ENCODE measurements around the gene ATP4B. TPM values are rescaled to one million over a fixed set of nuclear protein-coding genes. Genes with fewer than 3 reads are reported as not detected.

Gene ATP4B
- polyA plus RNA-seq, 1 donor (not counting 4 experiments of a cell fraction or from before 2014, with no cell fraction given) = not detected

GRCh38 chr13:113631341-113632095, 26.5 kb downstream of the ATP4B start:
- dilution Hi-C loops (cut with MboI; ENCODE audit: extremely low pct_ligation_motif_present, low sequenced_read_pairs) = no loop called here
- H3K9me1 ChIP-seq (ENCODE audit: control insufficient read depth, extremely low read depth, insufficient read depth, low read length) = no peaks in the 10 kb centered on the region
- TF ChIP-seq EZH2 (IDR thresholded peaks at IDR 0.05; ENCODE audit: low read length) (no peak), CTCF (optimal IDR thresholded peaks at IDR 0.05 in 1 of 3, IDR thresholded peaks at IDR 0.05 in 1 of 3, conservative IDR thresholded peaks at IDR 0.05 in 1 of 3; ENCODE audit: extremely low read depth in 1 of 3, insufficient read depth in 2 of 3, low read length in 3 of 3) (no peak)
- H3K79me2 ChIP-seq (ENCODE audit: control insufficient read depth, insufficient read depth, low read length) = peaks cover 48% of the 10 kb centered on the region
- H3K36me3 ChIP-seq (ENCODE audit: control insufficient read depth in 2 of 2, extremely low read depth in 1 of 2, insufficient read depth in 2 of 2, low read length in 2 of 2) = peaks cover 54 to 55% of the 10 kb centered on the region in 2 experiments
- H4K20me1 ChIP-seq (ENCODE audit: control insufficient read depth, extremely low read depth, insufficient read depth, low read length) = peaks cover 6% of the 10 kb centered on the region
- H3K9ac ChIP-seq (ENCODE audit: control insufficient read depth, extremely low read depth, insufficient read depth, low read length) = no peak overlapping the region
- no peak overlapping the region for H3K4me3 ChIP-seq (ENCODE audit: control insufficient read depth in 2 of 3, extremely low read depth in 1 of 3, insufficient read depth in 2 of 3, low read depth in 1 of 3, low read length in 3 of 3)
- H3K4me2 ChIP-seq (ENCODE audit: control insufficient read depth, extremely low read depth, insufficient read depth, low read depth, low read length) = no peak overlapping the region
- H3K4me1 ChIP-seq (ENCODE audit: control insufficient read depth, extremely low read depth, insufficient read depth, low read length) = no peaks in the 10 kb centered on the region
- H3K27me3 ChIP-seq (ENCODE audit: control insufficient read depth, extremely low read depth, insufficient read depth, low read length) = no peaks in the 10 kb centered on the region
- DNase-seq (ENCODE audit: low read depth, low spot score) (no peak), FAIRE-seq (no peak)
- H3K9me3 ChIP-seq (ENCODE audit: control insufficient read depth, low read depth, low read length) = no peaks in the 10 kb centered on the region
- H2AFZ ChIP-seq (ENCODE audit: control insufficient read depth, low read length) = no peak overlapping the region
- no peak overlapping the region for H3K27ac ChIP-seq (ENCODE audit: control insufficient read depth, insufficient read depth, low read length)

GRCh38 chr13:113630804-113631203, 27.2 kb downstream of the ATP4B start:
- FAIRE-seq (no peak), DNase-seq (ENCODE audit: low read depth, low spot score) (no peak)
- Histone ChIP-seq H3K9ac (ENCODE audit: control insufficient read depth, extremely low read depth, insufficient read depth, low read length) (no peak overlapping the region), H3K79me2 (ENCODE audit: control insufficient read depth, insufficient read depth, low read length) (peaks cover 55% of the 10 kb centered on the region), H3K4me3 (ENCODE audit: control insufficient read depth in 2 of 3, extremely low read depth in 1 of 3, insufficient read depth in 2 of 3, low read depth in 1 of 3, low read length in 3 of 3) (no peak overlapping the region), H3K4me1 (ENCODE audit: control insufficient read depth, extremely low read depth, insufficient read depth, low read length) (no peaks in the 10 kb centered on the region), H4K20me1 (ENCODE audit: control insufficient read depth, extremely low read depth, insufficient read depth, low read length) (peaks cover 6% of the 10 kb centered on the region), H3K36me3 (ENCODE audit: control insufficient read depth in 2 of 2, extremely low read depth in 1 of 2, insufficient read depth in 2 of 2, low read length in 2 of 2) (peaks cover 51% of the 10 kb centered on the region in 2 experiments), H3K9me1 (ENCODE audit: control insufficient read depth, extremely low read depth, insufficient read depth, low read length) (no peaks in the 10 kb centered on the region), H3K4me2 (ENCODE audit: control insufficient read depth, extremely low read depth, insufficient read depth, low read depth, low read length) (no peak overlapping the region), H3K9me3 (ENCODE audit: control insufficient read depth, low read depth, low read length) (no peaks in the 10 kb centered on the region), H3K27me3 (ENCODE audit: control insufficient read depth, extremely low read depth, insufficient read depth, low read length) (no peaks in the 10 kb centered on the region), H2AFZ (ENCODE audit: control insufficient read depth, low read length) (no peak overlapping the region), H3K27ac (ENCODE audit: control insufficient read depth, insufficient read depth, low read length) (no peak overlapping the region)
- dilution Hi-C loops (cut with MboI; ENCODE audit: extremely low pct_ligation_motif_present, low sequenced_read_pairs) = no loop called here
- TF ChIP-seq EZH2 (IDR thresholded peaks at IDR 0.05; ENCODE audit: low read length) (no peak), CTCF (optimal IDR thresholded peaks at IDR 0.05 in 1 of 3, IDR thresholded peaks at IDR 0.05 in 1 of 3, conservative IDR thresholded peaks at IDR 0.05 in 1 of 3; ENCODE audit: extremely low read depth in 1 of 3, insufficient read depth in 2 of 3, low read length in 3 of 3) (no peak)

Data from keratinocyte (primary cell).